ENCODE results near the gene ZNF106.

Gene ZNF106

GRCh38 chr15:42490671-42491538 is at the start of gene ZNF106:
TSS of gene ZNF106 (minus strand) at chr15:42491141. CDS start at chr15:42472289, 18,852 bp downstream.
- no peak for TF ChIP-seq CTCF (conservative IDR thresholded peaks at IDR 0.05; ENCODE audit: low read depth, low read length)
- peak within 1 kb of the TSS; percentile 95 for H3K4me3 ChIP-seq (ENCODE audit: low read depth, low read length)
- peak; percentile 94 for DNase-seq (ENCODE audit: low read depth)

GRCh38 chr15:42533246-42533645 is 42.3 kb upstream of the ZNF106 start:
- no peak for DNase-seq (ENCODE audit: low read depth)
- H3K4me3 ChIP-seq (ENCODE audit: low read depth, low read length) = no peak overlapping the region
- TF ChIP-seq CTCF (conservative IDR thresholded peaks at IDR 0.05; ENCODE audit: low read depth, low read length) = no peak

GRCh38 chr15:42528970-42529369 is 38.0 kb upstream of the ZNF106 start:
- DNase-seq (ENCODE audit: low read depth) = no peak
- TF ChIP-seq CTCF (conservative IDR thresholded peaks at IDR 0.05; ENCODE audit: low read depth, low read length) = no peak
- no peak overlapping the region for H3K4me3 ChIP-seq (ENCODE audit: low read depth, low read length)

DNA sequence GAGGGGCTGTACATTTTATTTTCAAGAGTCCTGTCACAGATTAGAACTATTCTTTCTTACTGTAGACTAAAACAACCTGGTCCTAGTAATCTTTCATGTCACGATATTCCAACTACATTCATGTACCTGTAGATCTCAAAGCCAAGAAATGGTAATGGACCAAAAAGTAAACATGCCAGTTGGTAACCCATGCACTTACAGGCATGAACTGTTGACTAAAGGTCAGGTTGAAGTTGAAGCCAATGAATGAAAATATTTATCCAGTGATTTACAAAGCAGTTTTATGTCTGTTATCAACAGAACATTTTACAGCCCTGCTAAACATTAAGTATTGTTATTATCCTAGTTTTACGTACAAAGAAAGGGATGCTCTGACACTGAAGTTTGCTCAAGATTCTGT is 32.4 kb upstream of the ZNF106 start:
- no peak for DNase-seq (ENCODE audit: low read depth)
- no peak for TF ChIP-seq CTCF (conservative IDR thresholded peaks at IDR 0.05; ENCODE audit: low read depth, low read length)
- H3K4me3 ChIP-seq (ENCODE audit: low read depth, low read length) = no peak overlapping the region

- no peak for TF ChIP-seq CTCF (conservative IDR thresholded peaks at IDR 0.05; ENCODE audit: low read depth, low read length)
- DNase-seq (ENCODE audit: low read depth) = peak; percentile 83
- peak overlapping the region; percentile 30 for H3K4me3 ChIP-seq (ENCODE audit: low read depth, low read length)
Observed at GRCh38 chr15:42511007-42511391, 20.1 kb upstream of the ZNF106 start.

- peak; percentile 14 for DNase-seq (ENCODE audit: low read depth)
- no peak overlapping the region for H3K4me3 ChIP-seq (ENCODE audit: low read depth, low read length)
- TF ChIP-seq CTCF (conservative IDR thresholded peaks at IDR 0.05; ENCODE audit: low read depth, low read length) = no peak
Observed at GRCh38 chr15:42510258-42511006, 19.5 kb upstream of the ZNF106 start.
